Measurements from ENCODE around the gene RFXANK.
"Not testable (repeated sequence)": the region's sequence is repeated elsewhere in the genome, so short reads cannot be mapped to it uniquely, and the experiment has no call there.

The RFXANK gene

GRCh38 chr19:19207637-19208572, 15.8 kb downstream of the RFXANK start:
- DNase-seq: no peak

GRCh38 chr19:19209372-19209771, 17.3 kb downstream of the RFXANK start:
- no peak for DNase-seq

- no peak for DNase-seq
Observed at GRCh38 chr19:19211499-19212420, 19.7 kb downstream of the RFXANK start, which contains the start of gene NCAN. NCAN (plus strand) TSS chr19:19211958; CDS start chr19:19216954, 4,996 bp downstream.

- DNase-seq: no peak
Observed at GRCh38 chr19:19212916-19213315, 20.9 kb downstream of the RFXANK start.

- no peak for DNase-seq
Observed at GRCh38 chr19:19213426-19214158, 21.5 kb downstream of the RFXANK start.

- DNase-seq: no peak
Observed at GRCh38 chr19:19214159-19214490, 22.1 kb downstream of the RFXANK start.

DNA sequence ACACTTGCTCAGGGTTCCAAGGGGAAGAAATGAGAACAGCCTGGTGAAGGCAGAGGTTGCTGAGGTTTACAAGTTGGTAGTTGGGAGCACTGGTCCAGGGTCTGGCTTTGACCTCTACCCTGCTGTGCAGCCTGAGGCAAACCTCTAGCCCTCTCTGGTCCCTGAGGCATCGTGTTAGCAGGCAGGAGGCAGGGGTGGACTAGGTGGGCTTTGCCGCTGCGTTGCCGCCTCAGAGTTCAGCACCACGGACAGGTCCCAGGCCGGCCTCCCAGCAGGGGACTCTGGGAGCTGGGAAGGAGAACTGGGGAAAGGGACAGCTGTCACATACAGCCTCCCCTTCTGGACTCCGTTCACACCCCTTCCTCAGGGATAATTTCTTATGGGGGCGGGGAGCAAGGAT, 22.8 kb downstream of the RFXANK start:
- no peak for DNase-seq

DNA sequence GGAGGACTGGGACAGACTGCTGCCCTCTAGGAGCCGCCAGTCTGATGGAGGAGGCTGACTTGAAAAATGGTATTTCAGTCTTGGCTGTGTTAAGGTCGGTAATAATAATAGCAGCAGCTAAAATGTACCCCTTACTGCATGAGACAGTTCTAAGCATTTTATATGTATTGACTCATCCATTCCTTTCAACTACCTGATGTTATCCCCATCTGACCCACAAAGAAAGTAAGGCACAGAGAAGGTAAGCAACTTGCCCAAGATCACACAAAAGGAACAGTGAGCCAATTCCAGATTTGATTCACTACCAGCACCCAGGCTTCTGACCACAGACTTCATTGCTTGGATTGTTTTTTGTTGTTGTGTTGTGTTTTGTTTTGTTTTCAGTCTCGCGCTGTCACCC, 23.7 kb downstream of the RFXANK start:
- no peak for DNase-seq

GRCh38 chr19:19217099-19217498, 25.0 kb downstream of the RFXANK start:
- no peak for DNase-seq

GRCh38 chr19:19218911-19219310, 26.9 kb downstream of the RFXANK start:
- DNase-seq: no peak

GRCh38 chr19:19221000-19221399, 28.9 kb downstream of the RFXANK start:
- not testable (repeated sequence) for DNase-seq

- DNase-seq: peak; percentile 13
Observed at GRCh38 chr19:19223060-19223459, 31.0 kb downstream of the RFXANK start.

GRCh38 chr19:19223636-19224035, 31.6 kb downstream of the RFXANK start:
- peak; percentile 6 for DNase-seq

DNA sequence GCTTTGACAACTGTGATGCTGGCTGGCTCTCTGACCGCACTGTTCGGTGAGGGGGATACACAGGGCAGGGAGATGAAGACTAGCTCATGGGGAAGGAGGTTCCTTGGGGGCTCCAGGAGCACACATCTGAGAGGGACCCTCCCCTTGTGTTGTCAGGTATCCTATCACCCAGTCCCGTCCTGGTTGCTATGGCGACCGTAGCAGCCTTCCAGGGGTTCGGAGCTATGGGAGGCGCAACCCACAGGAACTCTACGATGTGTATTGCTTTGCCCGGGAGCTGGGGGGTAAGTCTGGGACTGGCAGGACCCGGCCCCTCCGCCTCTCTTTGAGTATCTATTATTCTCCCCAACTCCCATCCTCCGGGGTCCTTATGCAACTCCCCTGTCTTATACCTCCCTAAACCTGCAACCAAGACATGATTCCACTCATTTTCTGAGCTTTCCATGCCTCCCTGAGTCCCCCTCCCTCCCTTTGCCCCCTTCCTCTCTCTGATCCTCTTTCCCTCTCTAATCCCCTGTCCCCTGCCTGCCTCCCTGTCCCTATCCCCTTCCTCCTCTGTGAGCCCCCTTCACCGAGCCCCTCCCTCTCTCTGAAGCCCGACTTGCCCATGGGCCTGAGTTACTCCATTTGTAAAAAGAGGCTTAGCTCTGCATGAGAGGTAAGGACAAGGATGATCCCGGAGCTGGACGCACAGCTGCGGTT, 32.2 kb downstream of the RFXANK start:
- peak; percentile 24 for DNase-seq

DNA sequence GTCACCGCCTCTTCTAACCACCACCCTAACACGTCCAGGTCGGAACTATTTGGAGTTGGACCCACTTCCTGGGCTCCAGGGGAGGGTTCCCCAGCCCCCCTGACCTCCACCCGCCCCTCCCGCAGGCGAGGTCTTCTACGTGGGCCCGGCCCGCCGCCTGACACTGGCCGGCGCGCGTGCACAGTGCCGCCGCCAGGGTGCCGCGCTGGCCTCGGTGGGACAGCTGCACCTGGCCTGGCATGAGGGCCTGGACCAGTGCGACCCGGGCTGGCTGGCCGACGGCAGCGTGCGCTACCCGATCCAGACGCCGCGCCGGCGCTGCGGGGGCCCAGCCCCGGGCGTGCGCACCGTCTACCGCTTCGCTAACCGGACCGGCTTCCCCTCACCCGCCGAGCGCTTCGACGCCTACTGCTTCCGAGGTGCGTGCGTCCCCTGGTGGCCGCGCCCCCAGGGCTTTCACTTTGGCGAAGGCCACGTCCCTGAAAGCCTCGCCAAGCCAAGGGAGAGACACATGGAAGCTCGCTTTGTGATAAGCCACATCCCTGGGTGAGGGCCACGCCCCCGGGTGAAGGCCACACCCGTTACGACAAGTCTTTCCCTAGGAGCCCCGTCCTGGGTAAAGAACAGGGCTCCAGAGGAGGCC, 32.9 kb downstream of the RFXANK start:
- DNase-seq: peak; percentile 98

- DNase-seq: peak; percentile 9
Observed at GRCh38 chr19:19226204-19226603, 34.1 kb downstream of the RFXANK start.

DNA sequence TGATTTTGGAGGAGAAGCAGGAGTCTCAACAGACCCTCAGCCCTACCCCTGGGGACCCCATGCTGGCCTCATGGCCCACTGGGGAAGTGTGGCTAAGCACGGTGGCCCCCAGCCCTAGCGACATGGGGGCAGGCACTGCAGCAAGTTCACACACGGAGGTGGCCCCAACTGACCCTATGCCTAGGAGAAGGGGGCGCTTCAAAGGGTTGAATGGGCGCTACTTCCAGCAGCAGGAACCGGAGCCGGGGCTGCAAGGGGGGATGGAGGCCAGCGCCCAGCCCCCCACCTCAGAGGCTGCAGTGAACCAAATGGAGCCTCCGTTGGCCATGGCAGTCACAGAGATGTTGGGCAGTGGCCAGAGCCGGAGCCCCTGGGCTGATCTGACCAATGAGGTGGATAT, 34.6 kb downstream of the RFXANK start:
- peak; percentile 10 for DNase-seq

DNA sequence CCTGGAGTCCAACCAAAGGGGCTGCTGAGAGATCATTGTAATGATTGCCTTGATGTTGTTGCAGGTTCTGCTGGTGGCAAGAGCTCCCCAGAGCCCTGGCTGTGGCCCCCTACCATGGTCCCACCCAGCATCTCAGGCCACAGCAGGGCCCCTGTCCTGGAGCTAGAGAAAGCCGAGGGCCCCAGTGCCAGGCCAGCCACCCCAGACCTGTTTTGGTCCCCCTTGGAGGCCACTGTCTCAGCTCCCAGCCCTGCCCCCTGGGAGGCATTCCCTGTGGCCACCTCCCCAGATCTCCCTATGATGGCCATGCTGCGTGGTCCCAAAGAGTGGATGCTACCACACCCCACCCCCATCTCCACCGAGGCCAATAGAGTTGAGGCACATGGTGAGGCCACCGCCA, 35.2 kb downstream of the RFXANK start:
- no peak for DNase-seq

DNA sequence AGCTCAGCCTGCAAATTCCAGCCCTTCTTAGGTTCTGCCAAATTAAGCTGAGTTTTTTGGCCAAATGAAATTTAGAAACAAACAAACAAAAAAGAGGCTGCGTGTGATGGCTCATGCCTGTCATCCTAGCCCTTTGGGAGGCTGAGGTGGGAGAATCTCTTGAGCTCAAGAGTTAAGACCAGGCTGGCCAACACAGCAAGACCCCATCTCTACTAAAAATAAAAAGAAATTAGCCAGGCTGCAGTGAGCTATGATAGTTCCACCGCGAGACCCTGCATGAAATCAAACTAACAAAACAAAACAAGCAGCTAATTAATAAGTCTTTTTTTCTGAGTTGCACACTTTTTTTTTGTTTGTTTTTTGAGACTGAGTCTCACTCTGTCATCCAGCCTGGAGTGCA, 37.6 kb downstream of the RFXANK start:
- no peak for DNase-seq

DNA sequence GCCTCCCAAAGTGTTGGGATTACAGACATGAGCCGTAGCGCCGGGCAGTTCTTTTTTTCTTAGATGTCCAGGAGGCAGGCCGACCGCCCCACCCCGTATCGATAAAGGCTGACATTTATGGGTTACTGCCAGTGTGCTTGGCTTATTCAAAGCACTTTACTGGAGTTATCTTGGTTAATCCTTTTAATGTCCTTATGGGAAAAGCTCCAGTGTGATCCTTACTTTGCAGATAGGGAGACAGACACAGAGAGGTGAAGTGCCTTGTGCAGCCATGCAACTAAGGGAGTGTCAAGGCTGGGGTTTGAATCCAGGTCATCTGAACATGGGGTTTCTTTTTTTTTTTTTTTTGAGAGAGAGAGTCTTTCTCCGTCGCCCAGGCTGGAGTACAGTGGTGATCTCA, 38.9 kb downstream of the RFXANK start:
- DNase-seq: no peak

- DNase-seq: peak; percentile 6
Observed at GRCh38 chr19:19232261-19232721, 40.2 kb downstream of the RFXANK start.
